Measurements from ENCODE around the gene WAC.
"Not testable (repeated sequence)": the region's sequence is repeated elsewhere in the genome, so short reads cannot be mapped to it uniquely, and the experiment has no call there.

WAC gene

DNA sequence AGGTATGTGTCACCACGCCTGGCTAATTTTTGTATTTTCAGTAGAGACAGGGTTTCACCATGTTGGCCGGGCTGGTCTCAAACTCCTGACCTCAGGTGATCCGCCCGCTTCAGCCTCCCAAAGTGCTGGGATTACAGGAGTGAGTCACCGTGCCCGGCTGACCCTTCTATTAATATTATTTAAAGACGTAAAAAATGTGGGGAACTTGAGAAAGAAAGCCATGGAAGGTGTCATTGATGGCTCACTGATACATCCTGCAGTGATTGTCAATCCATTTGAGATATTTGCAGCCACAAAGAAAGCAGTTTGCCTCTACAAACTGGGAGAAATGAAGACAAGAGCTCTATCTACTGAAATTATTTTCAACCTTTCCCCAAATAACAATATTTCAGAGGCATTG is 125.9 kb downstream of the WAC start:
- H3K36me3 ChIP-seq (replicated peaks); H3K9me3 ChIP-seq; H3K27me3 ChIP-seq (ENCODE audit: low read depth); DNase-seq (ENCODE audit: low spot score in 2 of 2); H3K4me1 ChIP-seq; H3K4me3 ChIP-seq: not testable (repeated sequence)
- in situ Hi-C loops (cut with MboI; ENCODE audit: low sequenced_read_pairs): loop anchor here (25.0 kb wide), 1 partner anchor 478 kb away; no protein-coding TSS in a partner anchor

DNA sequence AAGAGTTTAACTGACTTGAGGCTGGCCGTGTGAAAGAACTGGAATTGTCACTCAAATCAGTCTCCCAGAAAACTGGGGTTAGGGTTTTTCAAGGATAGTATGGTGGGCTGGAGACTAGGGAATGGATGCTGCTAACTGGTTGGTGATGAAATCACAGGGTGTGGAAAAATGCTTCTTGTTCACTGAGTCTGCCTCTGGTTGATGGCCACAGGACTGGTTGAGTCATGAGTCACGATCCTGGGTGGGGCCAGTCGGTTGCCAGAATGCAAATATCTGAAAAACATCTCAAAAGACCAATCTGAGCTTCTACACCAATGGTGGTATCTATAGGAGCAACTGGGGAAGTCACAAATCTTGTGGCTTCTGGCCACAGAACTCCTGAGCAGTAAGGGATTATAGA is 128.1 kb downstream of the WAC start:
- no peaks in the 10 kb centered on the region for H3K36me3 ChIP-seq (replicated peaks)
- no peaks in the 10 kb centered on the region for H3K9me3 ChIP-seq
- H3K27me3 ChIP-seq (ENCODE audit: low read depth): no peaks in the 10 kb centered on the region
- no peak overlapping the region for H3K4me3 ChIP-seq
- no peaks in the 10 kb centered on the region; the same call in 1 of the 2 replicates for H3K4me1 ChIP-seq
- no peak for DNase-seq (ENCODE audit: low spot score in 2 of 2)
- in situ Hi-C loops (cut with MboI; ENCODE audit: low sequenced_read_pairs): loop anchor here (10.0 to 25.0 kb wide), 2 partner anchors 476 to 644 kb away; no protein-coding TSS in a partner anchor

- no peaks in the 10 kb centered on the region for H3K9me3 ChIP-seq
- H3K4me1 ChIP-seq: no peaks in the 10 kb centered on the region; the same call in 1 of the 2 replicates
- in situ Hi-C loops (cut with MboI; ENCODE audit: low sequenced_read_pairs): loop anchor here (10.0 to 25.0 kb wide), 2 partner anchors 474 to 641 kb away; no protein-coding TSS in a partner anchor
- H3K4me3 ChIP-seq: no peak overlapping the region
- H3K27me3 ChIP-seq (ENCODE audit: low read depth): no peaks in the 10 kb centered on the region
- H3K36me3 ChIP-seq (replicated peaks): no peaks in the 10 kb centered on the region
- DNase-seq (ENCODE audit: low spot score in 2 of 2): peak; percentile 79 to 85
Measured at GRCh38 chr10:28663576-28664368, 130.9 kb downstream of the WAC start.

DNA sequence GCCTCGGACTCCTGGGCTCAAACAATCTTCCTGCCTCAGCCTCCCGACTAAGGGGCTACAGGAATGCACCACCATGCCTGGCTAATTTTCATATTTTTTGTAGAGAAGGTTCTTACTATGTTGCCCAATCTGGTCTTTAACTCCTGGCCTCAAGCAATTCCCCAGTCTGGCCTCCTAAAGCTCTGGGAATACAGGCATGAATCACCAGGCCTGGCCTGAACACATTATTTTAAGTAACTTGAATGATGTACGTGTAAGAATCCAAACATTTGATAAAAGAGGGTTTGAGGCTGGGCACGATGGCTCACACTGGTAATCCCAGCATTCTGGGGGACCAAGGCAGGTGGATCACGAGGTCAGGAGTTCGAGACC is 131.4 kb downstream of the WAC start:
- no peak for DNase-seq (ENCODE audit: low spot score in 2 of 2)
- Histone ChIP-seq H3K36me3 (replicated peaks) (no peaks in the 10 kb centered on the region), H3K27me3 (ENCODE audit: low read depth) (no peaks in the 10 kb centered on the region), H3K4me3 (no peak overlapping the region), H3K9me3 (no peaks in the 10 kb centered on the region), H3K4me1 (no peaks in the 10 kb centered on the region)
- in situ Hi-C loops (cut with MboI; ENCODE audit: low sequenced_read_pairs): loop anchor here (10.0 to 25.0 kb wide), 2 partner anchors 473 to 640 kb away; no protein-coding TSS in a partner anchor

DNA sequence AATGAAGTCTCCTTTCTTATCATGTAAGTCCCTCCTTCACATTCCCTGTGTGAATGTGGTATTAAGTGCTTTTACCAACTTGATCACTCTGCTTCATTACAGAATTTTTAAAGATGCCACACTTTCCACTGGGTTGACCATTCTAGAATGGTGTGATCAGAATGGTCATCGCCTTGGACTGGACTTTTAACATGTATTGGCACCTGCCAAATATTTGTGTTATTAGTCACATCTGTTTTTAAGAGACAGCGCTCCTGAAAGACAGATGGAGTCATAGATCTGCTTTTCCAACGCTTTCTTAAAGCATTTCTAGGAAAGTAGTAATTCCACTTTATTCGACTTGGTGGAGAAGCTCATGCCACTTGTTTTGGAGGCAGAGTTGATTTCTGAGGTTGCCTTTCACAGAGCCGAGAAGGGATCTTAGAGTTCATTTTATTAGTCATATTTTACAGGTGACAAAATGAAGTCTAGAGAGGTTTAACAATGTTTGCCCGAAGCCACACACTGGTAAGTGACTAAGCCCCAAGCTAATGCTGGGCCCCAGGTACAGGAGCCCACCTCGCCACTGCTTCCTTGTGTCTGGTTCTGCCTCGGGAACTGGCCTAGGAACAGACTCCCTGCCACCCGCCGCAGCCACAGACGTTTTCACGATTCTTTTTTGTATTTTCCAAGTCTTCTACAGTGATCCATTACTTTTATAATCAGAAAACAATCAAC is 134.0 kb downstream of the WAC start:
- in situ Hi-C loops (cut with MboI; ENCODE audit: low sequenced_read_pairs): loop anchor here (5.0 to 25.0 kb wide), 3 partner anchors 325 to 638 kb away; no protein-coding TSS in a partner anchor

GRCh38 chr10:28668363-28669226 is 135.7 kb downstream of the WAC start:
- peak; percentile 79 to 89 for DNase-seq (ENCODE audit: low spot score in 2 of 2)
- in situ Hi-C loops (cut with MboI; ENCODE audit: low sequenced_read_pairs): loop anchor here (5.0 to 25.0 kb wide), 3 partner anchors 324 to 636 kb away; no protein-coding TSS in a partner anchor
- Histone ChIP-seq H3K4me3 (peak overlapping the region; percentile 35), H3K9me3 (no peaks in the 10 kb centered on the region), H3K27me3 (ENCODE audit: low read depth) (no peaks in the 10 kb centered on the region), H3K4me1 (no peaks in the 10 kb centered on the region), H3K36me3 (replicated peaks) (no peaks in the 10 kb centered on the region)

More for the DNA sequence above, 134.0 kb downstream of the WAC start:
- Histone ChIP-seq H3K9me3 (no peaks in the 10 kb centered on the region), H3K4me1 (no peaks in the 10 kb centered on the region), H3K27me3 (ENCODE audit: low read depth) (no peaks in the 10 kb centered on the region), H3K36me3 (replicated peaks) (no peaks in the 10 kb centered on the region), H3K4me3 (no peak overlapping the region)
- no peak for DNase-seq (ENCODE audit: low spot score in 2 of 2)

GRCh38 chr10:28669227-28670173 is 136.6 kb downstream of the WAC start:
- H3K36me3 ChIP-seq (replicated peaks): no peaks in the 10 kb centered on the region
- no peaks in the 10 kb centered on the region for H3K9me3 ChIP-seq
- peak overlapping the region; percentile 35 for H3K4me3 ChIP-seq
- no peaks in the 10 kb centered on the region for H3K27me3 ChIP-seq (ENCODE audit: low read depth)
- in situ Hi-C loops (cut with MboI; ENCODE audit: low sequenced_read_pairs): loop anchor here (5.0 to 25.0 kb wide), 3 partner anchors 323 to 635 kb away; no protein-coding TSS in a partner anchor
- H3K4me1 ChIP-seq: no peaks in the 10 kb centered on the region
- no peak for DNase-seq (ENCODE audit: low spot score in 2 of 2)
